HFFc6 (cell line): ENCODE data around the gene STARD6. TPM values are rescaled to one million over a fixed set of nuclear protein-coding genes. Genes with fewer than 3 reads are reported as not detected.

Source experiments
- DNase-seq: peaks from one replicate; pipeline ENCODE4 v3.0.0-alpha.2; 2018
- H3K27ac Mint-ChIP-seq: 2 replicates; pipeline ENCODE4 v1.8.0; 2020; ENCODE audit warnings: mild to moderate bottlenecking, mixed read lengths
- H3K27me3 Mint-ChIP-seq: 2 replicates; pipeline ENCODE4 v1.8.0; 2021; ENCODE audit warnings: mild to moderate bottlenecking, moderate library complexity, mixed read lengths; ENCODE audit not compliant: insufficient read depth
- H3K36me3 Mint-ChIP-seq: 2 replicates; pipeline ENCODE4 v1.8.0; 2021; ENCODE audit warnings: low read depth, mixed read lengths
- H3K4me1 Mint-ChIP-seq: 2 replicates; pipeline ENCODE4 v1.8.0; 2020; ENCODE audit warnings: low read depth, mixed read lengths
- H3K4me3 Mint-ChIP-seq: 2 replicates; pipeline ENCODE4 v1.8.0; 2020; ENCODE audit warnings: mild to moderate bottlenecking, moderate library complexity, mixed read lengths
- H3K9me3 Mint-ChIP-seq: 2 replicates; pipeline ENCODE4 v1.8.0; 2020; ENCODE audit warnings: mild to moderate bottlenecking, mixed read lengths
- CTCF ChIP-seq: fragments of 200-600 bp; sonication (generic); IDR thresholded peaks from 2 replicates; pipeline ENCODE4 v1.5.0; 2021; ENCODE audit warnings: antibody characterized with exemption, mild to moderate bottlenecking
- total RNA-seq, 6 experiments: library from RNA; stranded (reverse); fragmentation: NEBNext Ultra II Directional; extraction: Animal tissue kit (Norgen Biotek cat#: 25700); gene quantifications; 2 replicates in 1 of 6; 3 replicates in 5 of 6; pipeline ENCODE4 v1.2.3, GENCODE V29; 2021

STARD6 gene
- total RNA-seq, 6 experiments from 2014 or later: 0.24 to 0.41 (median 0.33) TPM; not detected in 2

DNA sequence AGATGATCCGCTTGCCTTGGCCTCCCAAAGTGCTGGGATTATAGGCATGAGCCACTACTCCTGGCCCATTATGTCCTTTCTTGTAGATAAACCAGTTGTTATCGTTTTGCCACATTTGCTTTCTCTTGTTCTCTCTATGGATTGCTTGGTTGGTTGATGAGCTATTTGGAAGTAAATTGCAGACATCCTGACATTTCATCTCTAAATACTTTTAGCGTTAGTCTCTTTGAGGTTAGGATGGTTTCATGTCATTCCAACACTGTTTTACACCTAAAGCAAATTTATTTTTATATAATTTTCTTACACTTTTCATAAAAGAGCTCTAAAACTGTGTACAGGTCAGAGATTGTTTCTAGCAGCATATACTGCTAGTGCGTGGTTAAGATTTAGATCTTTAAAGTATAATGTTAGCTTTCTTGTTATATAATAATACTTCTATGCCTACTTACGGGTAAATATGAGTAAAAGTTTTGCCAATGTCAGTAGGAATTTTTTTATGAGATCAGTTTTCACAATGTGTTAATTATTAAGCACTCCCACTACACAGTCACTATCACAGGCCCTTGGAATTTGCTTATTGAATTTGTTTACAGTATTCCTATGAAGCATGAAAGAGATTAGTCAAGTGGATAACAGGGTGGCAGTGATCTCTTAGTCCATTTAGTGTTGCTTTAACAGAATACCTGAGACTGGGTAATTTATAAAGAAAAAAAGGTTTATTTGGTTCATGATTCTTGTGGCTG, 78.0 kb downstream of the STARD6 start:
- TF ChIP-seq CTCF: no peak
- Mint-ChIP-seq H3K36me3 (peaks cover 22% of the 10 kb centered on the region), H3K27ac (no peak overlapping the region), H3K27me3 (no peaks in the 10 kb centered on the region), H3K4me1 (peaks cover 6% of the 10 kb centered on the region), H3K9me3 (no peaks in the 10 kb centered on the region), H3K4me3 (no peak overlapping the region)
- no peak for DNase-seq

DNA sequence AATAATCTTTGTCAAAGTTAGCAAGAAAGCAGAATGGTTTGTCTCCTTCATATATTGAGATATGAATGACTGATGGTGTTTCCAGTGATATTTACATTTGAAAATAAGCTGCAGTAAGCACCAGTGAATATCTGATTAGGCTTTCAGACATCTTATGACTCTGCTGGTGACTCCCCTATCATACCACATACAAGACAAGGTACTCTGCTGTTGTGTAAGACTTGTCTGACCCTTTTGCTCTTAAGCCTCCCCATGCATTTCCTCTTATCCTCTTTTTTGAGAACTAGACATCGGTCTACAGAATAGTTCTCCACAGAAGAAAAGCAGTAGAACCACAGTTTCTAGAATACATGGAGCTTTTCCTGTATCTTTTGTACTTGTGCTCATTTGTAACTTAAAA, 79.0 kb downstream of the STARD6 start:
- Mint-ChIP-seq H3K27me3 (no peaks in the 10 kb centered on the region), H3K4me1 (no peaks in the 10 kb centered on the region), H3K9me3 (no peaks in the 10 kb centered on the region), H3K27ac (no peak overlapping the region), H3K36me3 (peaks cover 22% of the 10 kb centered on the region), H3K4me3 (no peak overlapping the region)
- no peak for DNase-seq
- TF ChIP-seq CTCF: no peak

DNA sequence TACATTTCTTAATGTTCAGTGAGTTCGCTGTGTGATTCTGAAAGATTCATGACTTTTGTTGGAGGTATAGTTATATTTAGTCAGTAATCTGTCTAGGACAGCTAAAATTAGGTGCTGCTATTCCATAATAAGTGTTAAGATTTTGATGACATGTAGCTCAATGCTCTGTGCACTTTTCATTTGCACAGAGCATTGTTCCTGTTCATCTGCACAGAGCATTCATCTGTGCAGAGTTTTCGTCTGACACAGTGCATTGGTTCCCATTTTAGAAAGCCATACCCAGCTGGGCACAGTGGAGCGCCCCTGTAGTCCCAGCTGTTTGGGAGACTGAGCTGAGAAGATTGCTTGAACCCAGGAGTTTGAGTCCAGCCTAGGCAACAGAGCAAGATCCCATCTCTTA, 79.8 kb downstream of the STARD6 start:
- Mint-ChIP-seq H3K4me3 (no peak overlapping the region), H3K27me3 (no peaks in the 10 kb centered on the region), H3K27ac (no peak overlapping the region), H3K9me3 (no peaks in the 10 kb centered on the region), H3K4me1 (no peaks in the 10 kb centered on the region), H3K36me3 (peaks cover 22% of the 10 kb centered on the region)
- no peak for TF ChIP-seq CTCF
- no peak for DNase-seq

Other genes starting within 250 kb of the STARD6 start
- gene MBD2, start 133.2 kb downstream of the STARD6 start, total RNA-seq: 100 to 1,000 TPM in 1 of 6 experiments, 10 to 100 TPM in 5; 84.8 to 104 (median 88.9) TPM
- gene POLI, start 88.3 kb downstream of the STARD6 start, total RNA-seq: 10 to 100 TPM; 13.3 to 17.5 (median 15.6) TPM
- gene C18orf54, start within 50 bp of the STARD6 start, total RNA-seq: 1 to 10 TPM; 4.4 to 9.2 (median 7.8) TPM
- not detected for gene DYNAP, start 233.4 kb upstream of the STARD6 start, total RNA-seq